GM21381 (cell line): ENCODE measurements around the gene KAZN.

Source experiments
- ATAC-seq: cut with Tn5 transposase; IDR thresholded peaks from one replicate; pipeline ENCODE4 v1.9.1; 2021; ENCODE audit warnings: mild to moderate bottlenecking, moderate library complexity; ENCODE audit not compliant: unreplicated experiment

Gene KAZN

GRCh38 chr1:15014516-15014915 lies 416.0 kb downstream of the KAZN start:
- ATAC-seq: no peak

- ATAC-seq: no peak
Measured at GRCh38 chr1:15016001-15016400, 417.5 kb downstream of the KAZN start.

GRCh38 chr1:15016526-15016925 lies 418.0 kb downstream of the KAZN start:
- no peak for ATAC-seq

- ATAC-seq: no peak
Measured at GRCh38 chr1:15017120-15017519, 418.6 kb downstream of the KAZN start.

GRCh38 chr1:15018767-15019166 lies 420.3 kb downstream of the KAZN start:
- ATAC-seq: no peak

GRCh38 chr1:15020943-15021745 lies 422.7 kb downstream of the KAZN start:
- ATAC-seq: no peak

- ATAC-seq: no peak
Measured at GRCh38 chr1:15022048-15022447, 423.6 kb downstream of the KAZN start.

- ATAC-seq: no peak
Measured at GRCh38 chr1:15023205-15023604, 424.7 kb downstream of the KAZN start.

GRCh38 chr1:15023976-15024375 lies 425.5 kb downstream of the KAZN start:
- no peak for ATAC-seq

GRCh38 chr1:15026117-15026489 lies 427.6 kb downstream of the KAZN start:
- no peak for ATAC-seq

GRCh38 chr1:15027515-15027986 lies 429.1 kb downstream of the KAZN start:
- no peak for ATAC-seq

- ATAC-seq: no peak
Measured at GRCh38 chr1:15028102-15028501, 429.6 kb downstream of the KAZN start.

- ATAC-seq: no peak
Measured at GRCh38 chr1:15028616-15029015, 430.1 kb downstream of the KAZN start.

GRCh38 chr1:15029036-15029435 lies 430.6 kb downstream of the KAZN start:
- ATAC-seq: no peak

- no peak for ATAC-seq
Measured at GRCh38 chr1:15029786-15030185, 431.3 kb downstream of the KAZN start.

GRCh38 chr1:15031251-15031933 lies 432.9 kb downstream of the KAZN start:
- ATAC-seq: no peak

GRCh38 chr1:15033264-15033663 lies 434.8 kb downstream of the KAZN start:
- no peak for ATAC-seq

- ATAC-seq: no peak
Measured at GRCh38 chr1:15034656-15035055, 436.2 kb downstream of the KAZN start.

- ATAC-seq: no peak
Measured at GRCh38 chr1:15035236-15035635, 436.8 kb downstream of the KAZN start.

- ATAC-seq: no peak
Measured at GRCh38 chr1:15036101-15036500, 437.6 kb downstream of the KAZN start.

- ATAC-seq: no peak
Measured at GRCh38 chr1:15038232-15039016, 439.9 kb downstream of the KAZN start.
